A549 (cell line): Measurements from ENCODE around the gene RAB3B. TPM values are rescaled to one million over a fixed set of nuclear protein-coding genes. Genes with fewer than 3 reads are reported as not detected.
"Not testable (repeated sequence)": the region's sequence is repeated elsewhere in the genome, so short reads cannot be mapped to it uniquely, and the experiment has no call there.

ENCODE experiments used
- ATAC-seq, 2 experiments: fragments of 200-7000 bp in 1 of 2; fragments of >200 bp in 1 of 2; cut with Nextera tagmentation in 1 of 2; cut with Tn5 transposase in 1 of 2; 3 replicates each; pipeline versions ENCODE4 v1.8.0 to v1.9.1; 2018 to 2020; ENCODE audit warnings: mild to moderate bottlenecking in 1 of 2, moderate library complexity in 1 of 2
- CTCF ChIA-PET: fragments of 300-600 bp; sonication (Branson Sonifier 250); formaldehyde crosslinking; extraction: SDS; loops from one replicate; lab custom pipeline; 2021; ENCODE audit warnings: antibody characterized with exemption, inconsistent platforms; lab: Yijun Ruan, JAX
- POLR2A ChIA-PET: fragments of 350-600 bp; formaldehyde crosslinking; extraction: SDS; loops from one replicate; lab custom pipeline; 2021; ENCODE audit warnings: antibody characterized with exemption, inconsistent platforms; lab: Yijun Ruan, JAX
- DNase-seq, 2 experiments: peaks; one replicate each; pipeline versions ENCODE4 v3.0.0 to v3.0.0-alpha.2; 2011 to 2016; ENCODE audit warnings: low read depth in 1 of 2, low spot score in 1 of 2
- FAIRE-seq: peaks from 2 replicates; lab custom pipeline; 2011; peaks lifted over from hg19 to GRCh38; lab: Jason Lieb, UNC
- H3K27ac ChIP-seq, 2 experiments: fragments of >200 bp; sonication (Bioruptor Twin); formaldehyde crosslinking; 3 replicates each; pipeline ENCODE4 v1.5.1; 2016 to 2017
- H3K4me1 ChIP-seq: fragments of >200 bp; sonication (Bioruptor Twin); formaldehyde crosslinking; 3 replicates; pipeline ENCODE4 v1.6.1; 2016
- H3K4me2 ChIP-seq: fragments of >200 bp; sonication (Bioruptor Twin); formaldehyde crosslinking; 3 replicates; pipeline ENCODE4 v1.6.1; 2016
- H3K4me3 ChIP-seq: fragments of >200 bp; sonication (Bioruptor Twin); formaldehyde crosslinking; 3 replicates; pipeline ENCODE4 v1.5.1; 2016
- H3K9me3 ChIP-seq: fragments of >200 bp; sonication (Bioruptor Twin); formaldehyde crosslinking; 3 replicates; pipeline ENCODE4 v1.6.1; 2016
- ATOH8 ChIP-seq: fragments of 250-450 bp; sonication (Bioruptor Pico); IDR thresholded peaks from 2 replicates; pipeline ENCODE4 v1.5.0; 2020; ENCODE audit warnings: low read depth, mild to moderate bottlenecking, moderate library complexity
- CHD2 ChIP-seq: fragments of 150-350 bp; IDR thresholded peaks from 2 replicates; pipeline ENCODE4 v1.6.1; 2014; ENCODE audit warnings: low read length; ENCODE audit not compliant: partially characterized antibody
- E2F6 ChIP-seq: IDR thresholded peaks from 2 replicates; pipeline ENCODE4 v1.6.1; 2012; ENCODE audit warnings: low read depth, borderline replicate concordance
- EP300 ChIP-seq, 2 experiments: fragments of >200 bp; sonication (Bioruptor Twin); formaldehyde crosslinking; IDR thresholded peaks; 2 replicates in 1 of 2; 3 replicates in 1 of 2; pipeline ENCODE4 v1.6.1; 2016 to 2017
- FOSL2 ChIP-seq, 2 experiments: fragments of 450-650 bp in 1 of 2; fragments of >200 bp in 1 of 2; sonication (Bioruptor Twin) in 1 of 2; formaldehyde crosslinking; IDR thresholded peaks; 2 replicates each; pipeline versions ENCODE4 v1.5.0 to v1.6.1; 2016 to 2020; ENCODE audit warnings: mild to moderate bottlenecking in 1 of 2, moderate library complexity in 1 of 2
- FOXS1 ChIP-seq: fragments of 250-450 bp; sonication (Bioruptor Pico); IDR thresholded peaks from 2 replicates; pipeline ENCODE4 v1.5.0; 2020; ENCODE audit warnings: mild to moderate bottlenecking, moderate library complexity
- HOXB5 ChIP-seq: fragments of 250-450 bp; sonication (Bioruptor Pico); IDR thresholded peaks from 2 replicates; pipeline ENCODE4 v1.5.0; 2020; ENCODE audit warnings: mild to moderate bottlenecking, moderate library complexity
- JUN ChIP-seq, 2 experiments: fragments of >200 bp; sonication (Bioruptor Twin); formaldehyde crosslinking; IDR thresholded peaks; 2 replicates in 1 of 2; 3 replicates in 1 of 2; pipeline ENCODE4 v1.6.1; 2016 to 2017
- JUNB ChIP-seq: fragments of >200 bp; sonication (Bioruptor Twin); formaldehyde crosslinking; IDR thresholded peaks from 2 replicates; pipeline ENCODE4 v1.6.1; 2016
- KDM1A ChIP-seq: fragments of 200-600 bp; sonication (generic); IDR thresholded peaks from 2 replicates; pipeline ENCODE4 v1.6.1; 2016; ENCODE audit warnings: low read depth, mild to moderate bottlenecking
- MAX ChIP-seq: IDR thresholded peaks from 2 replicates; pipeline ENCODE4 v1.6.1; 2012
- NFE2L2 ChIP-seq: fragments of 150-350 bp; conservative IDR thresholded peaks from 2 replicates; pipeline ENCODE4 v1.6.1; 2014; ENCODE audit warnings: low read length
- NPAS2 ChIP-seq: fragments of 250-450 bp; sonication (Bioruptor Pico); IDR thresholded peaks from 2 replicates; pipeline ENCODE4 v1.8.0; 2022; ENCODE audit warnings: mild to moderate bottlenecking, moderate library complexity, borderline replicate concordance
- PBX3 ChIP-seq: IDR thresholded peaks from 2 replicates; pipeline ENCODE4 v1.6.1; 2012
- RAD21 ChIP-seq, 2 experiments: fragments of >200 bp in 1 of 2; sonication (Bioruptor Twin) in 1 of 2; formaldehyde crosslinking in 1 of 2; IDR thresholded peaks in 1 of 2; conservative IDR thresholded peaks in 1 of 2; 2 replicates in 1 of 2; 3 replicates in 1 of 2; pipeline ENCODE4 v1.6.1; 2012 to 2018; ENCODE audit warnings: inconsistent platforms in 1 of 2
- RCOR1 ChIP-seq: fragments of 150-350 bp; IDR thresholded peaks from 2 replicates; pipeline ENCODE4 v1.6.1; 2014; ENCODE audit warnings: antibody characterized with exemption, low read length, low read depth
- TFCP2L1 ChIP-seq: fragments of 250-450 bp; sonication (Bioruptor Pico); IDR thresholded peaks from 2 replicates; pipeline ENCODE4 v1.5.0; 2021; ENCODE audit warnings: mild to moderate bottlenecking
- ZC3H11A ChIP-seq: fragments of 450-650 bp; IDR thresholded peaks from 2 replicates; pipeline ENCODE4 v1.6.1; 2014; ENCODE audit warnings: antibody characterized with exemption, mild to moderate bottlenecking
- ZFP36 ChIP-seq: fragments of 450-650 bp; IDR thresholded peaks from 2 replicates; pipeline ENCODE4 v1.6.1; 2014; ENCODE audit warnings: borderline replicate concordance; ENCODE audit not compliant: partially characterized antibody
- ZNF302 ChIP-seq: fragments of 250-450 bp; sonication (Bioruptor Pico); IDR thresholded peaks from 2 replicates; pipeline ENCODE4 v1.9.0; 2021; ENCODE audit warnings: inconsistent platforms, mild to moderate bottlenecking, moderate library complexity
- WGBS: methylation state at CpG from one replicate; pipeline ENCODE4 v1.1.6; 2017; ENCODE audit errors: missing lambda C conversion rate; 5-methylcytosine and 5-hydroxymethylcytosine counted together
- polyA plus RNA-seq, 4 experiments: library from polyadenylated mRNA; depleted of rRNA in 3 of 4; stranded (reverse); fragments of >200 nt; fragmentation: RNase III in 1 of 4; extraction: RNeasy Plus Mini Kit Qiagen cat#74134 plus additional on column Dnase treatment in 1 of 4; gene quantifications; 2 replicates in 3 of 4; 3 replicates in 1 of 4; pipeline ENCODE4 v1.2.3, GENCODE V29; 2011 to 2017

Gene RAB3B
- polyA plus RNA-seq, 2 of the 4 experiments (the other 2 are of a cell fraction), result 6.9 to 15.1 TPM

GRCh38 chr1:51969038-51969705 lies 21.3 kb downstream of the RAB3B start:
- H3K4me1 ChIP-seq, result peaks cover 47% of the 10 kb centered on the region
- H3K27ac ChIP-seq, result peak overlapping the region; percentile 83 to 87
- ChIA-PET CTCF (interaction anchor here (1.1 to 1.3 kb wide), 2 partner anchors 13 to 28 kb away, joined by 3 read pairs; no protein-coding TSS in a partner anchor), POLR2A (no interaction called here)
- TF ChIP-seq EP300 (IDR thresholded peaks at IDR 0.05) (0 out of 5 replicates have a peak, but pooled peaks of 1 of the 2 experiments have one; percentile 34), NFE2L2 (no peak), JUNB (peak; percentile 49; the same call in 1 of the 2 replicates), FOSL2 (IDR thresholded peaks at IDR 0.05) (no peak), FOSL2 (CRISPR knock-in tag; IDR thresholded peaks at IDR 0.05) (peak; percentile 65), JUN (IDR thresholded peaks at IDR 0.05) (0 out of 5 replicates have a peak, but pooled peaks of 1 of the 2 experiments have one; percentile 31), CHD2 (no peak), KDM1A (no peak)
- H3K4me3 ChIP-seq, result 0 out of 3 replicates have a peak overlapping the region, but pooled peaks have one; percentile 11
- 11% methylated on average over 8 of the region's 8 CpGs for WGBS
- H3K4me2 ChIP-seq, result peak overlapping the region; percentile 79
- DNase-seq (peak; percentile 66 to 83), FAIRE-seq (no peak), ATAC-seq (peak; percentile 93 to 96)
- no peaks in the 10 kb centered on the region for H3K9me3 ChIP-seq

- Histone ChIP-seq H3K27ac (peak overlapping the region; percentile 83 to 87), H3K4me2 (peak overlapping the region; percentile 79), H3K4me3 (no peak overlapping the region)
- FAIRE-seq (no peak), DNase-seq (peak in 1 of 2 experiments; percentile 45)
- CTCF ChIA-PET, result interaction anchor here (0.8 to 1.1 kb wide), 2 partner anchors 13 to 21 kb away, joined by 3 read pairs; no protein-coding TSS in a partner anchor
- 53% methylated on average over 1 of the region's 1 CpG for WGBS
- TF ChIP-seq RAD21 (conservative IDR thresholded peaks at IDR 0.05 in 1 of 2, IDR thresholded peaks at IDR 0.05 in 1 of 2) (no peak), FOSL2 (IDR thresholded peaks at IDR 0.05) (no peak), FOSL2 (CRISPR knock-in tag; IDR thresholded peaks at IDR 0.05) (peak; percentile 30; the same call in 1 of the 2 replicates), RCOR1 (no peak), ZNF302 (CRISPR knock-in tag) (no peak), ATOH8 (CRISPR knock-in tag) (no peak)
- TF ChIP-seq, all 56 proteins: peak for 1
- Histone ChIP-seq H3K4me1 (peaks cover 47% of the 10 kb centered on the region), H3K9me3 (no peaks in the 10 kb centered on the region)
- peak in 1 of 2 experiments; percentile 15; a peak in 1 of 6 replicates for ATAC-seq
- POLR2A ChIA-PET, result no interaction called here
Observed at GRCh38 chr1:51968632-51969031, 21.9 kb downstream of the RAB3B start.

- H3K27ac ChIP-seq, result peak overlapping the region in 1 of 2 experiments; percentile 61; a peak in 2 of 6 replicates
- DNase-seq, ATAC-seq, H3K9me3 ChIP-seq, H3K4me3 ChIP-seq, CTCF ChIA-PET, H3K4me2 ChIP-seq, POLR2A ChIA-PET, FAIRE-seq: not testable (repeated sequence)
- H3K4me1 ChIP-seq, result peaks cover 45% of the 10 kb centered on the region
- WGBS, result 93% methylated on average over 1 of the region's 1 CpG
Observed at GRCh38 chr1:51967213-51967791, 23.2 kb downstream of the RAB3B start.

GRCh38 chr1:51966559-51966958 lies 23.9 kb downstream of the RAB3B start:
- H3K4me3 ChIP-seq, result no peak overlapping the region
- peak overlapping the region in 1 of 2 experiments; percentile 61; a peak in 3 of 6 replicates for H3K27ac ChIP-seq
- 95% methylated on average over 2 of the region's 2 CpGs for WGBS
- no peak for FAIRE-seq
- peaks cover 44% of the 10 kb centered on the region for H3K4me1 ChIP-seq
- CTCF ChIA-PET, result no interaction called here
- no peak overlapping the region for H3K4me2 ChIP-seq
- ATAC-seq, result no peak
- DNase-seq, result no peak
- TF ChIP-seq E2F6 (no peak), ZC3H11A (no peak), MAX (no peak), TFCP2L1 (CRISPR knock-in tag) (no peak), PBX3 (no peak), HOXB5 (CRISPR knock-in tag) (no peak), FOXS1 (CRISPR knock-in tag) (no peak), ZFP36 (no peak), NPAS2 (CRISPR knock-in tag) (no peak)
- POLR2A ChIA-PET, result no interaction called here
- no peaks in the 10 kb centered on the region for H3K9me3 ChIP-seq
